ENCODE results near the gene PPP1R12A.

Gene PPP1R12A

GRCh38 chr12:79857675-79858074 lies 77.2 kb downstream of the PPP1R12A start:
- DNase-seq: no peak
- intact Hi-C loops (cut with DNase I): no loop called here

DNA sequence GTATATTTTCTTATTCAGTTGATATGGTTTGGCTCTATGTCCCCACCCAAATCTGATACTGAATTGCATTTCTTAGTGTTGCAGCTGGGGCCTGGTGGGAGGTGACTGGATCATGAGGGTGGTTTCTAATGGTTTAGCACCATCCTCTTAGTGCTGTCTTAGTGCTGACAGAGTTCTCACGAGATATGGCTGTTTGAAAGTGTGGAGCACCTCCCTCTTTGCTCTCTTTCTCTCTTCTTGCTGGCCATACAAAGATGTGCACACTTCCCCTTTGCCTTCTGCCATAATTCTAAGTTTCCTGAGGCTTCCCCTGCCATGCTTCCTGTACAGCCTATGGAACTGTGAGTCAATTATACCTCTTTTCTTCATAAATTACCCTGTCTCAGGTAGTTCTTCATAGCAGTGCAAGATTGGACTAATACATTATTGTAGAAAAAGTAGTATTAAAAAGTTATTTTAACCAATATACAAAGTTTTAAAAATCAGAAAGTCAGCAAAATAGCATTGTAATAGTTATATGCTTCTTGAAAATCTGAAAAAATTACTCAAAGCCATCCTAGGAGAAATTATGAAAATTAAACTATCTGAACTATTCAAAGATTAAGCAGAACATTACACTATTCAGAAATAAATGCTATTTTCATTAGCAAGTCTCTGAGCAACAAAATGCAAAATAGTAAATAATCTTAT lies 84.1 kb downstream of the PPP1R12A start:
- no peak for DNase-seq
- intact Hi-C loops (cut with DNase I): no loop called here

GRCh38 chr12:79848339-79848738 lies 86.6 kb downstream of the PPP1R12A start:
- intact Hi-C loops (cut with DNase I): no loop called here
- DNase-seq: no peak

DNA sequence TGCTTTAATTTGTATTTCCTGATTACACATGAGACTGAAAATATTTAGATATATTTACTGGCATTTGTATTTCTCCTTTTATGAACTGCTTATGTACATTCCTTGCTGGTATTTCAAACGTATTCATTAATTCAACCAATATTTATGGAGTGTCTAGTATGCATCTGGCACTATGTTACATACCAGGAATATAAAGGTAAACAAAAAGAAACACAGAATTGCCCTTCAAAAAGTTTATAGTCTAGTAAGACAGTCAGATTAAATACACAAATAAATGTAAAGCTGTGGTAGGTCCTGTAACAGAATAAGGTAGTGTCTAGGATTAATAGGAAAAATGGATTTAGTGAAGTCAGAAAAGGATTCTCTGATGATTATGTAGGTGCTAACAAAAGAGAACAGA lies 87.5 kb downstream of the PPP1R12A start:
- intact Hi-C loops (cut with DNase I): no loop called here
- no peak for DNase-seq

DNA sequence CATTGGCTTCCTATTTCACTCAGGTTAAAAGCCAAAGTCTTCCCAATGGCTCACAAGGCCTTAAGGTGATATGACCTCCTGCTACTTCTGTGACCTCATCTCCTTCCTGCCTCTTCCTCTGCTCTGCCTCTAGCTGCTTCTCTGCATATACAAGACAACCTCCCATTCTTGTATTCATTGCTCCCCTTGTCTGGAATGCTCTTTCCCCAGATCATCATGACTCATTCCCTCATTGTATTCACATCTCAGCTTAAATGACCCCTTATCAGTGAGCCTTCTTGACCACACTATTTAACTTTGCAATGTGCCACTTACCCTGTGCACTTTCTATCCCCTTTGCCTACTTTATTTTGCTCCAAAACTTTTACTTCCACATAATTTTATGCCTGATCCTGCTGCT lies 90.2 kb downstream of the PPP1R12A start:
- no peak for DNase-seq
- intact Hi-C loops (cut with DNase I): no loop called here

DNA sequence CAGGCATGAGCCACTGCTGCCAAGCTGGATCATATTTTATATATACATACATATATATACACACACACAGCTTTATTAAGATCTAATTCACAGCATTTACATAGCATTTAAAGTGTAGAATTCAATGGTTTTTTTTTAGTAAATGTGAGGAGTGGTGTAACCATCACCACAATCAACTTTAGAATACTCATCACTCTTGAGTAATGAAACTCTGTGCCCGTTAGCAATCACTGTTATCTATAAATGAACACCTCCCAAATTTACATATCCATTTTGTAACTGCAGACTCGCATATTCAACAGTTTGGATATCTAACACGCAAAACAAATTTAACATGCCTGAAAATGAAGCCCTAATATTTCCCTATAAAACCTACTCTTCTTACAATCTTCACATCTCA lies 90.9 kb downstream of the PPP1R12A start:
- DNase-seq: no peak
- intact Hi-C loops (cut with DNase I): no loop called here

DNA sequence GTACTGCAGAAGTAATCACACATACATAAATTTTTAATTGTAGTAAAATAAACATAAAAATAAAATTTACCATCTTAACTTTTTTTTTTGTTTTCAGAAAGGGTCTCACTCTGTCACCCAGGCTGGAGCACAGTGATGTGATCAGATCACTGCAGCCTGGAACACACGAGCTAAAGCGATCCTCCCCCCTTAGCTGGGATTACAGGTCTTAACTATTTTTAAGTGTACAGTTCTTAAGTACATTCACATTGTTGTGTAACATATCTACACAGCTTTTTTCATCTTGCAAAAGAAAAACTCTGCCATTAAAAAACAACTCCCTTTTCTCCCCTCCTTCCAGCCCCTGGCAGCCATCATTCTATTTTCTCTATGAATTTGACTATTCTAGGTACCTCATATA lies 92.3 kb downstream of the PPP1R12A start:
- intact Hi-C loops (cut with DNase I): no loop called here

GRCh38 chr12:79841878-79842265 lies 93.0 kb downstream of the PPP1R12A start:
- intact Hi-C loops (cut with DNase I): no loop called here
- no peak for DNase-seq

More for the DNA sequence above, 92.3 kb downstream of the PPP1R12A start:
- no peak for DNase-seq

DNA sequence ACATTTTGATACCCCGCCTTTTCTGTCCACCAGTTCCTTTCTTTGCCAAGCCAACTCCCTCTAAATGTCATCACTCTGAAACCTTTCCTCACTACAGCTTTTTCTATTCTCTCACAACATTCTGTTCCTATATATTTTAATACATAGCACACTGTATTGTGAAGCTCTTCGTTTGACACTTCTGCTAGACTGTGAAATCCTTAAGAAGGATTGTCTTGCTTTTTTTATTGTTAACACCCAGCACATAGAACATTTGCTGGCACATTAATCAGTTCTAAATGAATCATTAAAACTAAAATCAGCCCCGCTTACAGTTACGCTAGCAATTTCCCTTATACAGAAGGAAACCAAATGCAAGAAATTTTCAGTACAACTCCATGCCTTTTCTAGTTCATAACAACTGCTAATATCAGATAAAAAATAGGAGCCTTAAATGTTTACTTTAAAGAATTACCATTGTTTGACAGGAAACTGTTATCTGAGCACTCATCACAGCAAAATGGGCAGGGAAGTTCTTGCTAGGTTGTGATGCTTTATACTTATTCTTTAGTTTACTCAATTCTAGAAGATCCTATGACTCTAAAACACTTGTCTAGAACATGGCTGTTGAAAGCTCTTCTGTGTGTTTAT lies 93.5 kb downstream of the PPP1R12A start:
- no peak for DNase-seq
- intact Hi-C loops (cut with DNase I): no loop called here

DNA sequence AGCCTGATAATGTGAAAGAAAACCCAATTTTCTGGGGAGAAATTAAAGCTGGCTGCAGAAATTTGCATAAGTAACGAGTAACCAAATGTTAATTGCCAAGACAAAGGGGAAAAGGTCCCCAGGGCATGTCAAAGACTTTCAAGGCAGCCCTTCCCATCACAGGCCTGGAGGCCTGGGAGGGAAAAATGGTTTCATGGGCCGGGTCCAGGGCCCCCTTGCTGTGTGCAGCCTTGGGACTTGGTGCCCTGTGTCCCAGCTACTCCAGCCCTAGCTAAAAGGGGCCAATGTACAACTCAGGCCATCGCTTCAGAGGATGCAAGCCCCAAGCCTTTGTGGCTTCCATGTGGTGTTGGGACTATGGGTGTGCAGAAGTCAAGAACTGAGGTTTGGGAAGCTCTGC lies 96.5 kb downstream of the PPP1R12A start:
- DNase-seq: no peak
- intact Hi-C loops (cut with DNase I): no loop called here

DNA sequence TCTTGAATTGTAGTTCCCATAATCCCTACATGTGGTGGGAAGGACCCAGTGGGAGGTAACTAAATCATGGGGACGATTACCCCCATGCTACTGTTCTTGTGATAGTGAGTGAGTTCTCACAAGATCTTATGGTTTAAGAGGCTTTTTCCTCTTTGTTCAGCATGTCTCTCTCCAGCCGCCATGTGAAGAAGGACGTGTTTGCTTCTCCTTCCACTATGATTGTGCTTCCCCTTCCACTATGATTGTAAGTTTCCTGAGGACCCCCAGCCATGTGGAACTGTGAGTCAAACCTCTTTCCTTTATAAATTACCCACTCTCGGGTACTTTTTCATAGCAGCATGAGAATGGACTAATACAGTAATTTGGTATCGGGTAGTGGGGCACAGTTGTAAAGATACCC lies 97.3 kb downstream of the PPP1R12A start:
- intact Hi-C loops (cut with DNase I): no loop called here
- DNase-seq: no peak

GRCh38 chr12:79835377-79835843 lies 99.5 kb downstream of the PPP1R12A start:
- intact Hi-C loops (cut with DNase I): no loop called here
- no peak for DNase-seq

- no peak for DNase-seq
- intact Hi-C loops (cut with DNase I): no loop called here
These were observed 100.1 kb downstream of the PPP1R12A start for GRCh38 chr12:79834712-79835376.

DNA sequence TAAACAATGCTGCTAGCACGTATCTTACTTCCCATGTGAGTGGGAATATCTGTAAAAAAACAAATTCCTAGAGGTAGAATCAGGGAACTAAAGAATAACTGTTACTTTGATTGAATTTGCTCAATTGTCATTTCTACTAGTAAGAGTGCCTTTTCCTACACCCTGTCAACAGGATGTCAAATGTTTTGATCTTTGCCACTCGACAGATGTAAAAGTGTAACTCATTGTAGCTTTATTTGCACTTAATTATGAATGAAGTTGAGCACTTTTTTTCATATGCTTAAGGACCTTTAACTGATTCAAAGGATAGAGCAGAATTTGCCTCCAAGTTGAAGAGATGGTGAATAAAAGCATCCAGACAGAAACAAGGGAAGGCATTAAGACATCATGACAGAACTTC lies 104.5 kb downstream of the PPP1R12A start:
- intact Hi-C loops (cut with DNase I): no loop called here
- no peak for DNase-seq

DNA sequence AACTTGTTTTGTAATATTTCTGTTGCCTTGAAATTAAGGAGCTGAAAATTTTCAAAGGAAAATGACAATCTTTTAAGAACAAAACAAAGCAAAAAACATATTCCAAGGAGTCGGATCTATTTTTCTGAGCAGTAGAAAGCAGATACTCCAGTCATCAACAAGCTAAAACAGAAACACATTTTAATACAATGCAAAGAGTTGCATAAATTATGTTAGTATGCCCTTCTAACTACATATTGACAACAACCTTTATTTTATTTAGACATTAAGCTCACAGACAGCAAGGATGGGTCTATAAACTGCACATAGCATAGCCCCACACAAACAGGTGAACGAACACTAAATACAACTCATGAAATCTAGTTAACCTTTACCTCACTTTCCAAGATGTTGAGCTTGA lies 106.0 kb downstream of the PPP1R12A start:
- intact Hi-C loops (cut with DNase I): no loop called here
- no peak for DNase-seq

DNA sequence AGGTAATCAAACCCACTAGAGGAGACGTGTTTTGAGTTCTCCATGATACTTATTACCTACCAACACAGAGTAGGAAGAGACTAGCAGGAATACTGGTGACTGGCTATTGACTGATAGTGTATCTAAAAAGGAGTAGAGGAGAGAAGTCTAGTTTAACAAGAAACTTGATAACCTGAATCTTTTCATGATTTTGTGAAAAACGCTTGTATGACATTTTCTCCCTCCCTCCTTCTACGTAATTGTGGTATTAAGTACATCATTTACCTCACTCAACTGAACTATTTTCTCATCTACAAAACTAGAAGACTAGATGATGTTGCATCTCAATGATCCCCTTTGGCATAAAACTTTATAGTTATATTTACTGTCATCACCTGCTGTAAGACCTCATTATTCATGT lies 107.4 kb downstream of the PPP1R12A start:
- DNase-seq: no peak
- intact Hi-C loops (cut with DNase I): no loop called here

- intact Hi-C loops (cut with DNase I): no loop called here
- DNase-seq: no peak
These were observed 108.4 kb downstream of the PPP1R12A start for GRCh38 chr12:79826267-79827128.

DNA sequence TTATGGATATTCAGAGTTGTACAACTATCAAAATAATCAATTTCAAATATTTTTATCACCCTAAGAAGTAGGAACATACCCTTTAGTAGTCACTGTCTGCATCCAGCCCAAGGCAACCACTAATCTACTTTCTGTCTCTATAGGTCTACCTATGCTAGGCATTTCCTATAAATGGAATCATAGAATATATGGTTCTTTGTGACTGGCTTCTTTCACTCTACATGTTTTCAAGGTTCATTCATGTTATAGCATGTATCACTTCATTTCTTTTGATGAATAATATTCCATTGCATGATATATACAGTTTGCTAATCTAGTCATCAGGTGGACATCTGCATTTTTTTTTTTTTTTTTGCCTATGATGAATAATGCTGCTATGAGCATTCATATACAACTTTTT lies 112.4 kb downstream of the PPP1R12A start:
- intact Hi-C loops (cut with DNase I): no loop called here
- no peak for DNase-seq

- no peak for DNase-seq
These were observed 116.0 kb downstream of the PPP1R12A start for GRCh38 chr12:79818856-79819255.

More at GRCh38 chr12:79818856-79819255, 116.0 kb downstream of the PPP1R12A start:
- intact Hi-C loops (cut with DNase I): no loop called here

All from head of caudate nucleus (tissue), 42 donors.